NOMO-1 treated with DMSO at 0.1 percent for 48 hours (cell line): ENCODE measurements around the gene SH3BGR.
"Not testable (repeated sequence)": the region's sequence is repeated elsewhere in the genome, so short reads cannot be mapped to it uniquely, and the experiment has no call there.

Source experiments
- DNase-seq: peaks from one replicate; lab custom pipeline; 2025; ENCODE audit not compliant: unreplicated experiment; lab: John Stamatoyannopoulos, UW

Gene SH3BGR

GRCh38 chr21:39451332-39452206, at the start of gene SH3BGR:
Gene SH3BGR (plus strand): TSS chr21:39451970. CDS start chr21:39452097, 127 bp downstream.
- no peak for DNase-seq

- no peak for DNase-seq
Measured at GRCh38 chr21:39406065-39406464, 45.7 kb upstream of the SH3BGR start.

GRCh38 chr21:39419204-39419603, 32.6 kb upstream of the SH3BGR start:
- not testable (repeated sequence) for DNase-seq

GRCh38 chr21:39422527-39423241, 29.1 kb upstream of the SH3BGR start:
- peak; percentile 47 for DNase-seq

GRCh38 chr21:39429445-39429844, 22.3 kb upstream of the SH3BGR start:
- no peak for DNase-seq

GRCh38 chr21:39430016-39430415, 21.8 kb upstream of the SH3BGR start:
- DNase-seq, result no peak

- DNase-seq, result no peak
Measured at GRCh38 chr21:39430457-39430856, 21.3 kb upstream of the SH3BGR start.

- no peak for DNase-seq
Measured at GRCh38 chr21:39430954-39431353, 20.8 kb upstream of the SH3BGR start.

GRCh38 chr21:39434950-39435349, 16.8 kb upstream of the SH3BGR start:
- DNase-seq, result no peak

GRCh38 chr21:39439232-39439631, 12.5 kb upstream of the SH3BGR start:
- no peak for DNase-seq

GRCh38 chr21:39441502-39442475, 10.0 kb upstream of the SH3BGR start:
- DNase-seq, result peak; percentile 68

GRCh38 chr21:39444421-39445180, 7.2 kb upstream of the SH3BGR start:
- DNase-seq, result no peak

GRCh38 chr21:39445321-39446269, 6.2 kb upstream of the SH3BGR start, which contains the start of gene LCA5L:
Gene LCA5L (minus strand): TSS chr21:39445778. CDS start chr21:39428493, 17,285 bp downstream.
- DNase-seq, result peak; percentile 89

GRCh38 chr21:39447264-39447663, 4.5 kb upstream of the SH3BGR start:
- no peak for DNase-seq

GRCh38 chr21:39452207-39452969, 618 bp downstream of the SH3BGR start:
- DNase-seq, result no peak

GRCh38 chr21:39452970-39453342, 1.2 kb downstream of the SH3BGR start:
- DNase-seq, result no peak

- no peak for DNase-seq
Measured at GRCh38 chr21:39453571-39454179, 1.9 kb downstream of the SH3BGR start.
